Fibroblast of villous mesenchyme (primary cell): ENCODE data around the gene UGT2B28. TPM values are rescaled to one million over a fixed set of nuclear protein-coding genes. Genes with fewer than 3 reads are reported as not detected.

Source experiments
- total RNA-seq: library from RNA; depleted of rRNA; stranded (reverse); fragments of >200 nt; gene quantifications from 2 replicates; pipeline ENCODE4 v1.2.3, GENCODE V29; 2012

The UGT2B28 gene
- total RNA-seq, 1 donor, result not detected

Other genes with a start within 250 kb of the UGT2B28 start
- not detected in 2 replicates for gene UGT2B7, start 184.0 kb upstream of the UGT2B28 start, total RNA-seq
- gene UGT2B11, start 65.7 kb upstream of the UGT2B28 start, total RNA-seq, result not detected in 2 replicates
- gene UGT2B4, start 215.4 kb downstream of the UGT2B28 start, total RNA-seq, result not detected in 2 replicates